H9 (cell line): ENCODE results near the gene SPNS3. TPM values are rescaled to one million over a fixed set of nuclear protein-coding genes. Genes with fewer than 3 reads are reported as not detected.

Source experiments
- DNase-seq: peaks from one replicate; pipeline ENCODE4 v3.0.0-alpha.2; 2017
- H2AFZ ChIP-seq: one replicate; pipeline ENCODE4 v1.6.1; 2013; ENCODE audit warnings: mild to moderate bottlenecking, low read length, control low read depth, moderate library complexity
- H2AK5ac ChIP-seq: 2 replicates; pipeline ENCODE4 v1.6.1; 2013; ENCODE audit warnings: low read length, control low read depth, mixed read lengths; ENCODE audit not compliant: insufficient read length
- H2BK120ac ChIP-seq: one replicate; pipeline ENCODE4 v1.6.1; 2013; ENCODE audit warnings: low read depth, mild to moderate bottlenecking, low read length, control low read depth, inconsistent platforms; ENCODE audit not compliant: poor library complexity, severe bottlenecking
- H2BK12ac ChIP-seq: 2 replicates; pipeline ENCODE4 v1.6.1; 2013; ENCODE audit warnings: low read length, control low read depth, mixed read lengths, low read depth; ENCODE audit not compliant: insufficient read length
- H2BK15ac ChIP-seq: 2 replicates; pipeline ENCODE4 v1.6.1; 2013; ENCODE audit warnings: low read depth, low read length, control low read depth
- H2BK20ac ChIP-seq: one replicate; pipeline ENCODE4 v1.6.1; 2013; ENCODE audit warnings: low read depth, mild to moderate bottlenecking, low read length, control low read depth, inconsistent platforms; ENCODE audit not compliant: poor library complexity, severe bottlenecking
- H2BK5ac ChIP-seq: 2 replicates; pipeline ENCODE4 v1.6.1; 2013; ENCODE audit warnings: low read length, control low read depth, mixed read lengths; ENCODE audit not compliant: insufficient read length
- H3K14ac ChIP-seq: 2 replicates; pipeline ENCODE4 v1.6.1; 2013; ENCODE audit warnings: low read length, control low read depth; ENCODE audit not compliant: insufficient read depth
- H3K18ac ChIP-seq: 2 replicates; pipeline ENCODE4 v1.6.1; 2013; ENCODE audit warnings: low read depth, mild to moderate bottlenecking, mixed read lengths, low read length, control low read depth; ENCODE audit not compliant: insufficient read length
- H3K23ac ChIP-seq: 2 replicates; pipeline ENCODE4 v1.6.1; 2013; ENCODE audit warnings: low read length, control low read depth, mixed read lengths, low read depth; ENCODE audit not compliant: insufficient read length
- H3K23me2 ChIP-seq: 2 replicates; pipeline ENCODE4 v1.6.1; 2013; ENCODE audit warnings: low read depth, mild to moderate bottlenecking, mixed read lengths, low read length, control low read depth; ENCODE audit not compliant: insufficient read length, poor library complexity, severe bottlenecking
- H3K27ac ChIP-seq: 2 replicates; pipeline ENCODE4 v1.5.1; 2013; ENCODE audit warnings: low read length, control low read depth, mixed read lengths, low read depth; ENCODE audit not compliant: insufficient read length
- H3K27me3 ChIP-seq: 2 replicates; pipeline ENCODE4 v1.6.1; 2013; ENCODE audit warnings: low read length, control low read depth, inconsistent platforms; ENCODE audit not compliant: insufficient read depth
- H3K4ac ChIP-seq: 2 replicates; pipeline ENCODE4 v1.6.1; 2013; ENCODE audit warnings: low read depth, mild to moderate bottlenecking, control low read depth, inconsistent platforms, low read length, moderate library complexity
- H3K4me1 ChIP-seq: 2 replicates; pipeline ENCODE4 v1.6.1; 2013; ENCODE audit warnings: low read length, control low read depth, inconsistent platforms; ENCODE audit not compliant: insufficient read depth
- H3K4me2 ChIP-seq: 2 replicates; pipeline ENCODE4 v1.6.1; 2013; ENCODE audit warnings: low read length, control low read depth, mixed read lengths; ENCODE audit not compliant: insufficient read length, insufficient read depth
- H3K56ac ChIP-seq: 2 replicates; pipeline ENCODE4 v1.6.1; 2013; ENCODE audit warnings: low read depth, mild to moderate bottlenecking, mixed read lengths, low read length, control low read depth; ENCODE audit not compliant: insufficient read length
- H3K79me1 ChIP-seq: 2 replicates; pipeline ENCODE4 v1.6.1; 2013; ENCODE audit warnings: low read depth, mild to moderate bottlenecking, moderate library complexity, low read length, control low read depth, inconsistent platforms; ENCODE audit not compliant: insufficient read depth, poor library complexity, severe bottlenecking
- H3K79me2 ChIP-seq: 2 replicates; pipeline ENCODE4 v1.6.1; 2013; ENCODE audit warnings: low read length, control low read depth, inconsistent platforms; ENCODE audit not compliant: insufficient read depth
- H3K9ac ChIP-seq: 2 replicates; pipeline ENCODE4 v1.6.1; 2013; ENCODE audit warnings: low read length, control low read depth, mixed read lengths; ENCODE audit not compliant: insufficient read length; ENCODE audit errors: extremely low read depth
- H3K9me3 ChIP-seq: one replicate; pipeline ENCODE4 v1.6.1; 2013; ENCODE audit warnings: low read depth, low read length, inconsistent platforms; ENCODE audit not compliant: control insufficient read depth
- H3T11ph ChIP-seq: one replicate; pipeline ENCODE4 v1.6.1; 2013; ENCODE audit warnings: mild to moderate bottlenecking, low read length, control low read depth, inconsistent platforms
- H4K20me1 ChIP-seq: one replicate; pipeline ENCODE4 v1.6.1; 2013; ENCODE audit not compliant: control insufficient read depth, insufficient read length, insufficient read depth
- H4K5ac ChIP-seq: 2 replicates; pipeline ENCODE4 v1.6.1; 2013; ENCODE audit warnings: low read depth, mild to moderate bottlenecking, mixed read lengths, low read length, control low read depth; ENCODE audit not compliant: insufficient read length
- H4K8ac ChIP-seq: replicated peaks from 2 replicates; pipeline ENCODE4 v1.6.1; 2013; ENCODE audit warnings: low read length, control low read depth, mixed read lengths, low read depth; ENCODE audit not compliant: insufficient read length
- H4K91ac ChIP-seq: 2 replicates; pipeline ENCODE4 v1.6.1; 2013; ENCODE audit warnings: low read depth, mild to moderate bottlenecking, moderate library complexity, mixed read lengths, low read length, control low read depth; ENCODE audit not compliant: insufficient read length
- H3K27ac Mint-ChIP-seq, 3 experiments: 2 replicates in 2 of 3; 3 replicates in 1 of 3; pipeline ENCODE4 v1.8.0; 2020 to 2021; ENCODE audit warnings: mixed read lengths in 3 of 3, mild to moderate bottlenecking in 1 of 3, moderate library complexity in 1 of 3
- H3K27me3 Mint-ChIP-seq: 2 replicates; pipeline ENCODE4 v1.8.0; 2021; ENCODE audit warnings: low read depth, mild to moderate bottlenecking, moderate library complexity, mixed read lengths
- H3K36me3 Mint-ChIP-seq, 3 experiments: 2 replicates in 2 of 3; 3 replicates in 1 of 3; pipeline ENCODE4 v1.8.0; 2020 to 2021; ENCODE audit warnings: low read depth in 3 of 3, mixed read lengths in 3 of 3; ENCODE audit not compliant: insufficient read depth in 1 of 3
- H3K4me1 Mint-ChIP-seq, 2 experiments: 2 replicates each; pipeline ENCODE4 v1.8.0; 2020; ENCODE audit warnings: mixed read lengths in 2 of 2
- H3K4me3 Mint-ChIP-seq, 2 experiments: 2 replicates in 1 of 2; 3 replicates in 1 of 2; pipeline ENCODE4 v1.8.0; 2020 to 2021; ENCODE audit warnings: mild to moderate bottlenecking in 2 of 2, mixed read lengths in 2 of 2, moderate library complexity in 1 of 2
- H3K9me3 Mint-ChIP-seq, 2 experiments: 2 replicates in 1 of 2; 3 replicates in 1 of 2; pipeline ENCODE4 v1.8.0; 2020; ENCODE audit warnings: mild to moderate bottlenecking in 2 of 2, mixed read lengths in 2 of 2, moderate library complexity in 1 of 2
- WGBS: extraction: QIAGEN DNeasy Blood & Tissue Kit; methylation state at CpG from one replicate; pipeline ENCODE4 v1.1.7; 2013; ENCODE audit warnings: missing lambda C conversion rate, low lambda C conversion rate, mixed read lengths; ENCODE audit not compliant: insufficient read length; ENCODE audit errors: extremely low coverage; 5-methylcytosine and 5-hydroxymethylcytosine counted together
- total RNA-seq: library from RNA; stranded (reverse); gene quantifications from 2 replicates; pipeline ENCODE4 v1.2.1, GENCODE V29; 2021
- TF ChIP-seq, protein P1 (sequence below): fragments of 200-600 bp; sonication (generic); conservative IDR thresholded peaks from 3 replicates; pipeline ENCODE4 v1.8.0; 2021; ENCODE audit warnings: antibody characterized with exemption, mild to moderate bottlenecking

SPNS3 gene
- total RNA-seq, 1 experiment from 2014 or later, result not detected

- H3K27ac Mint-ChIP-seq, result no peak overlapping the region; a peak in 1 of 7 replicates
- H3K14ac ChIP-seq, result no peak overlapping the region
- TF ChIP-seq, protein P1, sequence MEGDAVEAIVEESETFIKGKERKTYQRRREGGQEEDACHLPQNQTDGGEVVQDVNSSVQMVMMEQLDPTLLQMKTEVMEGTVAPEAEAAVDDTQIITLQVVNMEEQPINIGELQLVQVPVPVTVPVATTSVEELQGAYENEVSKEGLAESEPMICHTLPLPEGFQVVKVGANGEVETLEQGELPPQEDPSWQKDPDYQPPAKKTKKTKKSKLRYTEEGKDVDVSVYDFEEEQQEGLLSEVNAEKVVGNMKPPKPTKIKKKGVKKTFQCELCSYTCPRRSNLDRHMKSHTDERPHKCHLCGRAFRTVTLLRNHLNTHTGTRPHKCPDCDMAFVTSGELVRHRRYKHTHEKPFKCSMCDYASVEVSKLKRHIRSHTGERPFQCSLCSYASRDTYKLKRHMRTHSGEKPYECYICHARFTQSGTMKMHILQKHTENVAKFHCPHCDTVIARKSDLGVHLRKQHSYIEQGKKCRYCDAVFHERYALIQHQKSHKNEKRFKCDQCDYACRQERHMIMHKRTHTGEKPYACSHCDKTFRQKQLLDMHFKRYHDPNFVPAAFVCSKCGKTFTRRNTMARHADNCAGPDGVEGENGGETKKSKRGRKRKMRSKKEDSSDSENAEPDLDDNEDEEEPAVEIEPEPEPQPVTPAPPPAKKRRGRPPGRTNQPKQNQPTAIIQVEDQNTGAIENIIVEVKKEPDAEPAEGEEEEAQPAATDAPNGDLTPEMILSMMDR, result no peak
- H3K79me1 ChIP-seq, result no peaks in the 10 kb centered on the region
- H3K4me1 Mint-ChIP-seq, result no peaks in the 10 kb centered on the region
- H2AK5ac ChIP-seq, result no peak overlapping the region
- no peak overlapping the region; a peak in 1 of 5 replicates for H3K4me3 Mint-ChIP-seq
- H3K27me3 ChIP-seq, result no peaks in the 10 kb centered on the region
- H3K27ac ChIP-seq, result no peak overlapping the region
- H3K79me2 ChIP-seq, result no peaks in the 10 kb centered on the region
- H3T11ph ChIP-seq, result no peak overlapping the region
- H3K4me2 ChIP-seq, result no peak overlapping the region
- no peak overlapping the region for H2BK5ac ChIP-seq
- H2BK120ac ChIP-seq, result no peak overlapping the region
- no peak overlapping the region for H3K4ac ChIP-seq
- H3K27me3 Mint-ChIP-seq, result peaks cover 19% of the 10 kb centered on the region
- H2BK15ac ChIP-seq, result no peak overlapping the region
- no peak overlapping the region for H4K5ac ChIP-seq
- H3K9ac ChIP-seq, result no peak overlapping the region
- no peaks in the 10 kb centered on the region for H3K9me3 Mint-ChIP-seq
- no peak overlapping the region for H3K18ac ChIP-seq
- no peak for DNase-seq
- H3K36me3 Mint-ChIP-seq, result no peaks in the 10 kb centered on the region
- no peak overlapping the region for H3K23ac ChIP-seq
- H2BK20ac ChIP-seq, result no peak overlapping the region
- no peak overlapping the region for H4K8ac ChIP-seq
- H2BK12ac ChIP-seq, result no peak overlapping the region
- no peaks in the 10 kb centered on the region for H4K20me1 ChIP-seq
- no peaks in the 10 kb centered on the region for H3K23me2 ChIP-seq
- H3K4me1 ChIP-seq, result no peaks in the 10 kb centered on the region
- no peaks in the 10 kb centered on the region for H3K9me3 ChIP-seq
- no CpG with 5 or more reads among the region's 10 CpGs for WGBS
- H3K56ac ChIP-seq, result no peak overlapping the region
- H4K91ac ChIP-seq, result no peak overlapping the region
- no peak overlapping the region for H2AFZ ChIP-seq
Measured at GRCh38 chr17:4425398-4425797, 8.3 kb upstream of the SPNS3 start.
